A549 treated with Mapracorat at 1 μM for 4 hours (cell line): ENCODE results near the gene HSPG2. TPM values are rescaled to one million over a fixed set of nuclear protein-coding genes. Genes with fewer than 3 reads are reported as not detected.

Experiments used
- total RNA-seq: library from RNA; stranded (reverse); fragments of 200-300 nt; extraction: Qiagen RNA extraction; gene quantifications from 5 replicates; pipeline ENCODE4 v1.2.3, GENCODE V29; 2022

HSPG2 gene
- 52.6 to 78.9 TPM (median 72.9 TPM) in 5 replicates for total RNA-seq

GRCh38 chr1:21937034-21937371 is at the start of gene HSPG2:
Gene HSPG2 (minus strand): TSS chr1:21937310. CDS start chr1:21937217, 93 bp downstream.

DNA sequence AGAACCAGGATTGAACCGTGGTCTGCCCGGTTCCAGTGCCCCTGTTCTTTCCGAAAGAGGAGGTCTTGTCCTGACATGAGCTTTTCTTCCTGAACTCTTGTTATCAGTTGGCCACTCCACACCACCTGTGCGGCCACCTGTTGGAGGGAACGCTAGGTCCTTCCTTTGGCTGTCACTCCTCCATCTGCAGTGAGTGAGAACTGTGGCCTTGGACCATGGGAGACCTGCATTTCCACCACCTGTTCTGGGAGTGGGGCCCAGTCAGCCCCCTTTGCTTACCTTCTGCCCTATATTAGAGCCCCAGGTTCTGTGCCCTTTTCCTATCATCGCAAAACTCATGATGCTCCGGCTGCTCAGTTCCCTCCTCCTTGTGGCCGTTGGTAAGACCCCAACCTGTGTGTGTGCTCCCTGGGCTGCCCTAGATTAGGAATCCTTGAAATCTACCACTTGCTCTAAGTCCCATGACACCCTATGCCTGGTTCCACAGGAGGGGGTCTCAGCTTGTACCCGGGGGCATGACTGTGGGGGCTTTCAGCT is 39.7 kb upstream of the HSPG2 start, which contains the start of gene CELA3B:
TSS of gene CELA3B (plus strand) at position 320 of the 537 bp plus-strand sequence. CDS start at position 338, 18 bp downstream.

DNA sequence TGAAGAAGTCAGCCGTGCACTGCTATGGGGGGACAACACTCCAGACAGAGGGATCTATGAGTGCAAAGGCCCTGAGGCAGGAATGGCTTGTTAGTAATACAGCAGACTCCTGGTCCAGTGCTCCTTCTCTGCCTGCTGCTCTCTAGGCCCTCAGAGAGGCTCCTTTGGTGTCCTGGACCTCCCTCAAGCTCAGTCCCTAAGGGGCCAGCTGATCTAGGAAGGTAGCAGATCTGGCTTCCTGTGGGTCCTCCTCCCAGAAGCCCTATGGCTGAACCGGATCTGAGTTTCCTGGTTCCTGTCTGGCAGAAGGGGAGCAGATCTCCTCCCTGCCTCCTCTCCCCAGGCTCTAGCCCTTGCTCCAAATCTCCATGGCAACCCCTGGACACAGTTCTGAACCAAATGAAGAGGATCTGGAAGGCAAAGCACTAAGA is 125.2 kb downstream of the HSPG2 start, which contains the start of gene LDLRAD2:
TSS of gene LDLRAD2 (plus strand) at position 391 of the 431 bp plus-strand sequence. CDS start 187 bp downstream, outside the sequence.

GRCh38 chr1:21782868-21783678 is 154.0 kb downstream of the HSPG2 start, which contains the start of gene USP48:
Gene USP48 (minus strand): TSS chr1:21783149. CDS start chr1:21782957, 192 bp downstream.

Other genes with a start within 250 kb of the HSPG2 start
- 14.9 to 18.0 TPM (median 16.9 TPM) in 5 replicates for gene USP48, start 154.2 kb downstream of the HSPG2 start, total RNA-seq
- 0.02 to 0.17 TPM (median 0.07 TPM) in 4 of 5 replicates, not detected in the other for gene LDLRAD2, start 125.0 kb downstream of the HSPG2 start, total RNA-seq
- not detected in 5 replicates for gene CELA3B, start 39.7 kb upstream of the HSPG2 start, total RNA-seq
- not detected in 5 replicates for gene CELA3A, start 64.3 kb upstream of the HSPG2 start, total RNA-seq
- 143 to 215 TPM (median 160 TPM) in 5 replicates for gene CDC42, start 115.4 kb upstream of the HSPG2 start, total RNA-seq
- 0.16 to 0.47 TPM (median 0.22 TPM) in 5 replicates for gene WNT4, start 205.8 kb upstream of the HSPG2 start, total RNA-seq